Body of pancreas (tissue), 4 donors: Measurements from ENCODE around the gene IFT80.

Experiments
- POLR2A ChIP-seq, 3 donors: fragments of 450-650 bp; IDR thresholded peaks; one replicate each; pipeline ENCODE4 v1.6.1; 2016; ENCODE audit warnings: antibody characterized with exemption in 3 of 3, mild to moderate bottlenecking in 2 of 3
- TF ChIP-seq, protein P1 (sequence below), 7 experiments: fragments of 450-650 bp in 4 of 7; fragments of 200-600 bp in 3 of 7; sonication (generic) in 3 of 7; IDR thresholded peaks; one replicate each; pipeline ENCODE4 v1.5.1; 2016 to 2019; ENCODE audit warnings: antibody characterized with exemption in 7 of 7

DNA sequence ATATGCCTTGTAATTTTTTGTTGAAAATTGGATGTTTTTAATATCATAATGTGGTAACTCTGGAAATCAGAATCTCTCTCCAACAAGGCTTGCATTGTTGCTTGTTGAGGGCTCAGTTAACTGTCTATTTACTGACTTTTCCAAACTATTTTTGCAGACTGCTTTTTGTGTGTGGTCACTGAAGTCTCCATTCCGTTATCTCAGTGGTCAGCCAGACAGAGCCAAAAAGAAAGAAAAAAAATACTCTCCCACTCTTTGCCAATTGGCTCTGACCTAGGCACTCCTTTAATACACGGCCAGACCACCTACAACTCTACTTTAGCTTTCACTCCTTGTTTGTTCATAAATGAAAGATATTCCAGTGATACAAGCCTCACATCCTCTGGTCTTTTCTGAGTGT is 52.5 kb downstream of the IFT80 start:
- TF ChIP-seq, protein P1, sequence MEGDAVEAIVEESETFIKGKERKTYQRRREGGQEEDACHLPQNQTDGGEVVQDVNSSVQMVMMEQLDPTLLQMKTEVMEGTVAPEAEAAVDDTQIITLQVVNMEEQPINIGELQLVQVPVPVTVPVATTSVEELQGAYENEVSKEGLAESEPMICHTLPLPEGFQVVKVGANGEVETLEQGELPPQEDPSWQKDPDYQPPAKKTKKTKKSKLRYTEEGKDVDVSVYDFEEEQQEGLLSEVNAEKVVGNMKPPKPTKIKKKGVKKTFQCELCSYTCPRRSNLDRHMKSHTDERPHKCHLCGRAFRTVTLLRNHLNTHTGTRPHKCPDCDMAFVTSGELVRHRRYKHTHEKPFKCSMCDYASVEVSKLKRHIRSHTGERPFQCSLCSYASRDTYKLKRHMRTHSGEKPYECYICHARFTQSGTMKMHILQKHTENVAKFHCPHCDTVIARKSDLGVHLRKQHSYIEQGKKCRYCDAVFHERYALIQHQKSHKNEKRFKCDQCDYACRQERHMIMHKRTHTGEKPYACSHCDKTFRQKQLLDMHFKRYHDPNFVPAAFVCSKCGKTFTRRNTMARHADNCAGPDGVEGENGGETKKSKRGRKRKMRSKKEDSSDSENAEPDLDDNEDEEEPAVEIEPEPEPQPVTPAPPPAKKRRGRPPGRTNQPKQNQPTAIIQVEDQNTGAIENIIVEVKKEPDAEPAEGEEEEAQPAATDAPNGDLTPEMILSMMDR (IDR thresholded peaks at IDR 0.05), result no peak
- no peak for TF ChIP-seq POLR2A (IDR thresholded peaks at IDR 0.05)
